GM23248 (cell line): ENCODE results near the gene GFRA1.

Source experiments
- EZH2 ChIP-seq: fragments of 200-600 bp; sonication (generic); IDR thresholded peaks from 2 replicates; pipeline ENCODE4 v1.6.1; 2018; ENCODE audit warnings: antibody characterized with exemption, mild to moderate bottlenecking; ENCODE audit not compliant: insufficient read depth, poor library complexity, severe bottlenecking
- EZH2phosphoT487 ChIP-seq: fragments of 200-600 bp; sonication (generic); IDR thresholded peaks from 2 replicates; pipeline ENCODE4 v1.6.1; 2018; ENCODE audit warnings: antibody characterized with exemption, moderate library complexity, mild to moderate bottlenecking, low read depth; ENCODE audit not compliant: insufficient read depth

GRCh38 chr10:116070743-116071320, 202.2 kb downstream of the GFRA1 start:
- no peak for TF ChIP-seq EZH2phosphoT487
- no peak for TF ChIP-seq EZH2
